Measurements from ENCODE around the gene MCAM.
A peak's percentile ranks its signal among the peaks of the same experiment; 100 is the strongest.

Gene MCAM

GRCh38 chr11:119267645-119268044 is 49.3 kb downstream of the MCAM start:
- peak overlapping the region in 1 of 2 donors; percentile 63 for H3K27ac Mint-ChIP-seq
- ATAC-seq (replicated peaks) (no peak), DNase-seq (no peak)
- no peaks in the 10 kb centered on the region for H3K27me3 Mint-ChIP-seq
- H3K4me1 Mint-ChIP-seq (ENCODE audit: low read depth in 2 of 2), result peaks cover 16 to 27% of the 10 kb centered on the region in 2 donors
- peaks cover 16% of the 10 kb centered on the region for H3K36me3 Mint-ChIP-seq (ENCODE audit: insufficient read depth)
- no peaks in the 10 kb centered on the region for H3K9me3 Mint-ChIP-seq
- H3K4me3 Mint-ChIP-seq, result no peak overlapping the region

- Mint-ChIP-seq H3K4me1 (ENCODE audit: low read depth in 2 of 2) (peaks cover 16 to 27% of the 10 kb centered on the region in 2 donors), H3K27me3 (no peaks in the 10 kb centered on the region), H3K9me3 (no peaks in the 10 kb centered on the region), H3K4me3 (peak overlapping the region; percentile 2 to 28), H3K27ac (peak overlapping the region; percentile 6 to 63), H3K36me3 (ENCODE audit: insufficient read depth) (peaks cover 6% of the 10 kb centered on the region)
- DNase-seq (no peak), ATAC-seq (replicated peaks) (no peak)
These were observed 50.2 kb downstream of the MCAM start for GRCh38 chr11:119266517-119267255.

GRCh38 chr11:119266063-119266462 is 50.9 kb downstream of the MCAM start:
- Mint-ChIP-seq H3K4me3 (peak overlapping the region; percentile 2 to 28), H3K4me1 (ENCODE audit: low read depth in 2 of 2) (peaks cover 16 to 27% of the 10 kb centered on the region in 2 donors), H3K36me3 (ENCODE audit: insufficient read depth) (peaks cover under 1% of the 10 kb centered on the region), H3K27me3 (no peaks in the 10 kb centered on the region), H3K9me3 (no peaks in the 10 kb centered on the region), H3K27ac (peak overlapping the region; percentile 6 to 63)
- ATAC-seq (replicated peaks) (no peak), DNase-seq (no peak)

- no peaks in the 10 kb centered on the region for H3K27me3 Mint-ChIP-seq
- H3K9me3 Mint-ChIP-seq, result no peaks in the 10 kb centered on the region
- no peak overlapping the region for H3K4me3 Mint-ChIP-seq
- DNase-seq (no peak), ATAC-seq (replicated peaks) (peak; percentile 78)
- H3K4me1 Mint-ChIP-seq (ENCODE audit: low read depth in 2 of 2), result peaks cover 30 to 43% of the 10 kb centered on the region in 2 donors
- no peaks in the 10 kb centered on the region for H3K36me3 Mint-ChIP-seq (ENCODE audit: insufficient read depth)
- H3K27ac Mint-ChIP-seq, result no peak overlapping the region
These were observed 53.5 kb downstream of the MCAM start for GRCh38 chr11:119263352-119263940.

GRCh38 chr11:119262668-119263351 is 54.1 kb downstream of the MCAM start:
- no peaks in the 10 kb centered on the region for H3K27me3 Mint-ChIP-seq
- no peak overlapping the region for H3K4me3 Mint-ChIP-seq
- no peak overlapping the region for H3K27ac Mint-ChIP-seq
- H3K9me3 Mint-ChIP-seq, result no peaks in the 10 kb centered on the region
- H3K4me1 Mint-ChIP-seq (ENCODE audit: low read depth in 2 of 2), result peaks cover 33 to 44% of the 10 kb centered on the region in 2 donors
- H3K36me3 Mint-ChIP-seq (ENCODE audit: insufficient read depth), result no peaks in the 10 kb centered on the region
- no peak for DNase-seq
- peak; percentile 57 for ATAC-seq (replicated peaks)

- Mint-ChIP-seq H3K27ac (peak overlapping the region in 1 of 2 donors; percentile 44), H3K9me3 (no peaks in the 10 kb centered on the region), H3K4me1 (ENCODE audit: low read depth in 2 of 2) (peaks cover 33 to 38% of the 10 kb centered on the region in 2 donors), H3K4me3 (no peak overlapping the region), H3K36me3 (ENCODE audit: insufficient read depth) (peaks cover 3% of the 10 kb centered on the region), H3K27me3 (no peaks in the 10 kb centered on the region)
- ATAC-seq (replicated peaks) (no peak), DNase-seq (no peak)
These were observed 57.9 kb downstream of the MCAM start for GRCh38 chr11:119258983-119259382.
